A549 treated with DMSO at 1 μM for 4 hours (cell line): ENCODE data around the gene AP2S1. TPM values are rescaled to one million over a fixed set of nuclear protein-coding genes. Genes with fewer than 3 reads are reported as not detected.

Source experiments
- total RNA-seq: library from RNA; stranded (reverse); fragments of 200-300 nt; extraction: Qiagen RNA extraction; gene quantifications from 5 replicates; pipeline ENCODE4 v1.2.3, GENCODE V29; 2022; ENCODE audit warnings: low read depth

The AP2S1 gene
- 246 to 308 TPM (median 280 TPM) in 5 replicates for total RNA-seq

DNA sequence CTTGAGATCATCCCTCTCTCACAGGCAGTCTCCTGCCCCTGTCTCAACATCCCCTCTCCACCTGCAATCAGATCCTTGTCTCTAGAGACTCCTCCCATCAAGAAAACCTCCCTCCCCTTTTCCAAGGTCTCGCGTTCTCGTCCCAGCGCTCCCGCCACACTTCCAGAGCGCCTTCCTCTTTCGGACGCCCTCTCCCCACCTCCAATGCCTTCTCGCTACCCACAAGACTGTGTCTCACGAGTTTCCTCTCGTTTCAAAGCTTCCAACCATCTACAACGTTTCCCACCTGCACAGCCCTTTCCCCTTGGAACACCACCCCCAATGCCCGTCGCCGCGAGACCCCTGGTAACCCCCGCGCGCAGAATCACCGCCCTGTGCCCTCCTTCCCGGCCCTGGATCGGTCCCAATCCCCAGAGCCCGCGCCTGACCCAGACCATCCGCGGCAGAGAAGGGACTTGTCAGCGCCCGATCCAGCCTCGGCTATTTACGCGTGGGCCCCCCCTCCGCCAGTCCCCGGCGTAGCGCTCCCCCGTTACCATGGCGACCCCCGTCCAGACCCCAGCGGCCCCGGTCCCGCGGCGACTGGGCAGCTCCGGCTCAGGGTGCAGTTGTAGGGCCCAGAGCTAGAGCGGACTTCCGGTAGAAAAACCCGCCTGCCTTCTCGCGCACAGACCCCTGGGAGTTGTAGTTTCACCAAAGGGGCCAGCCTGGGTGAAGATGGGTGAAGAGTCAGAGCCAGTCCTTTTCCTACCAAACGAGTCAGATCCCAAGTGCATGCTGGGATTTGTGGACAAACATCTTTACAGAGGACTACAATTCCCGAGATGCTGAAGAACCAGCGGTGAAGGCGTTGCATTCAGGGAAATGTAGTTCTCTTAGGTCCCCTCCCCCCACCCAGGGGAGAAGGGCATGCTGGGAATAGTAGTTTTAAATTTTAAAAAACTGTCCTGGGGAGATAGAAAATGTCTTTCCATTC is at the start of gene AP2S1:
TSS of gene AP2S1 (minus strand) at position 619 of the 976 bp plus-strand sequence. CDS start at position 539, 80 bp downstream.

DNA sequence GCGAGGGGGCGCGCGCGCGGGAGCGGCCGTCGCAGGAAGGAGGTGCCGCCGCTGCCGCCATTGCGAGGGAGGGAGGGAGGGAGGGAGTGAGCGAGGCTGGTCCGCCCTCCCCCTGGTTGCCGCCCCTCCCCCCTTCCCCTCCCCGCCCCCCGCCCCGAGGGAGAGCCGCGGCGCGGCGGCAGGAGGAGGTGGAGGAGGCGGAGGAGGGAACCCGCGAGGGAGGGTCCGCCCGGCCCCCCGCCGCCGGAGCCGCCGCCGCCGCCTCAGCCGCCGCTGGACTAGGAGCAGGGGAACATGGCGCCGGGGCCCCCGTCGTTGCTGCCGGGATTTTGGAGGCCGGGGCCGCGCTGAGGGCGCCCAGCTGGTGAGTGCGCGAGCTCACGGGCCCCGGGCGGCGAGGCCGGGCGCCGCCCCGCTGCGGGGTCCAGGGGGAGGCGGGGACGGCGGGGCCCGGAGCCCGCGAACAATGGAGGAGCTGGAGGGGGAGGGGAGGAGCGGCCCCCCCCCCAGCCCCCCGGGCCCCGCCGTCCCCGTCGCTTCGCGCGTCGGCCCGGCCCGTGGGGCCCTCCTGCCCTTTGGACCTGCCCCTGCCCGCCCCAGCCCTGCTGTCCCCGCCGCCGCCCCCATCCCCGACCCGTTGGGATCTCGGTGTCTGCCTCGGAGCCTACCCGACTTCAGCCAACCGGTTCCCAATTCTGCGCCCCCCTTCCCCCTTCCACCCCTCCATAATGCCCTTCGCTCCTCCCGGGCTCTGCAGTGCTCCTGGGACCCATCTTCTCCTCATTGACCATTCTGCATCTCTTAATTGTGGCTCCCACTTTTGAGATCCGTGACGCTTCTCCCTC is 10.4 kb upstream of the AP2S1 start, which contains the start of gene ARHGAP35:
TSS of gene ARHGAP35 (plus strand) at position 152 of the 845 bp plus-strand sequence. CDS start 57,679 bp downstream, outside the sequence.

DNA sequence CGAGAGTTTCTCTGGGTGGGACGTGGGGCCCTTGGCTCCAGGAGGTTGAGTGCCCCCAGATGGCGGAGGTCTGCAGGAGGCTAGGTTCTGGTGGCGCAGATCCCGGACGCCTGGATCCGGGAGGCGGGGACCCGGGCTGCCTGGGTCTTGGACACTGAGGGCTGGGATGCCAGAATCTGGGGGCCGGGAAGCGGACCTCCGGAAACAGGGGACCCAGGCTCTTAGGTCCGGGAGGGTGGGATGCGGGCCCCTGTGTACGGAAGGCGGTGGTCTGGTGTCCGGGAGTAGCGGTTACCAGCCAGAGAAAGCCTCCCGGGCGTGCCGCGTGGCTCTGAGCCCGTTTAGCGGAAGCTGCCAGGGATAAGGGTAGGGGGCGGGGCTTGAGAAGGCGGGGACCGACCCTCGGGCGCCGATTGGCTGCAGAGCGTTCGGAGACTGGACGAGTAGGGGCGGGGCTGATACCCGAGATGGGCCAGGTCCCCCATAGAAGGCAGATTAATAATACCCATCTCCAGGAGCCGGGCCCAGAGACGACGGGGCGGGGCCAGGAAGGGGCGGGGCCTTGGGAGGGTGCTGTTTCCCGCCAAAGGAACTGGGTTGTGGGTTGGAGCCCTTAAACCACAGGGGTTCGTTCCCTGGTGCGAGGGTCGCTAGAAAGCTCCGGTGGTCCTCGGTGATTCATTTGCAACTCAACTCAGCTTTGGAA is 62.2 kb downstream of the AP2S1 start, which contains the start of gene SLC1A5:
TSS of gene SLC1A5 (minus strand) at position 333 of the 706 bp plus-strand sequence. CDS start 629 bp downstream, outside the sequence.

Other genes starting within 250 kb of the AP2S1 start
- gene CALM3, start 249.5 kb downstream of the AP2S1 start, total RNA-seq = 190 to 272 TPM (median 235 TPM) in 5 replicates
- gene PTGIR, start 225.8 kb downstream of the AP2S1 start, total RNA-seq = 0.05 to 0.10 TPM (median 0.08 TPM) in 3 of 5 replicates, not detected in the others
- gene GNG8, start 214.6 kb downstream of the AP2S1 start, total RNA-seq = not detected in 5 replicates
- gene DACT3, start 189.7 kb downstream of the AP2S1 start, total RNA-seq = 0.27 to 0.49 TPM (median 0.32 TPM) in 5 replicates
- 27.0 to 34.5 TPM (median 30.5 TPM) in 5 replicates for gene PRKD2, start 133.7 kb downstream of the AP2S1 start, total RNA-seq
- 19.5 to 24.1 TPM (median 21.8 TPM) in 5 replicates for gene FKRP, start 104.8 kb downstream of the AP2S1 start, total RNA-seq
- gene STRN4, start 104.4 kb downstream of the AP2S1 start, total RNA-seq = 77.3 to 91.9 TPM (median 81.9 TPM) in 5 replicates
- 247 to 297 TPM (median 272 TPM) in 5 replicates for gene SLC1A5, start 62.3 kb downstream of the AP2S1 start, total RNA-seq
- gene ARHGAP35, start 10.2 kb upstream of the AP2S1 start, total RNA-seq = 26.0 to 34.4 TPM (median 32.7 TPM) in 5 replicates
- gene NPAS1, start 169.0 kb upstream of the AP2S1 start, total RNA-seq = 4.2 to 7.4 TPM (median 5.5 TPM) in 5 replicates
- gene TMEM160, start 197.8 kb upstream of the AP2S1 start, total RNA-seq = 23.9 to 71.7 TPM (median 64.5 TPM) in 5 replicates